Naive thymus-derived CD8-positive, alpha-beta T cell (primary cell): ENCODE data around the gene ASPSCR1. TPM values are rescaled to one million over a fixed set of nuclear protein-coding genes. Genes with fewer than 3 reads are reported as not detected.
A peak's percentile ranks its signal among the peaks of the same experiment; 100 is the strongest.

Experiments
- ATAC-seq, 2 donors: fragments of 150-1000 bp; cut with Tn5 transposase in 1 of 2; sonication (Bioruptor Pico), chemical (Tn5 transposase) in 1 of 2; 1 replicate in 1 of 2; 2 replicates in 1 of 2; pipeline ENCODE4 v1.10.0; 2021; ENCODE audit warnings: mild to moderate bottlenecking in 2 of 2, moderate library complexity in 2 of 2
- POLR2A ChIA-PET: fragments of 350-600 bp; sonication (Branson Sonifier 250); formaldehyde crosslinking; loops from one replicate; lab custom pipeline; 2021; ENCODE audit warnings: antibody characterized with exemption; lab: Charles Lee
- DNase-seq, 10 donors: peaks; one replicate each; pipeline versions ENCODE4 v3.0.0 to v3.0.0-alpha.2; 2020 to 2022
- H3K27ac Mint-ChIP-seq, 10 donors: one replicate each; pipeline ENCODE4 v1.8.0; 2020 to 2022; ENCODE audit warnings: mild to moderate bottlenecking in 10 of 10, mixed read lengths in 10 of 10, moderate library complexity in 4 of 10, inconsistent platforms in 1 of 10
- H3K27me3 Mint-ChIP-seq, 5 donors: one replicate each; pipeline ENCODE4 v1.8.0; 2021 to 2022; ENCODE audit warnings: mixed read lengths in 5 of 5
- H3K36me3 Mint-ChIP-seq, 3 donors: one replicate each; pipeline ENCODE4 v1.8.0; 2020 to 2022; ENCODE audit warnings: mixed read lengths in 3 of 3, mild to moderate bottlenecking in 2 of 3, inconsistent platforms in 1 of 3
- H3K4me1 Mint-ChIP-seq, 4 donors: one replicate each; pipeline ENCODE4 v1.8.0; 2021 to 2022; ENCODE audit warnings: mixed read lengths in 4 of 4
- H3K4me3 Mint-ChIP-seq, 10 donors: one replicate each; pipeline ENCODE4 v1.8.0; 2020 to 2022; ENCODE audit warnings: mild to moderate bottlenecking in 10 of 10, mixed read lengths in 10 of 10, moderate library complexity in 6 of 10, inconsistent platforms in 1 of 10
- H3K9me3 Mint-ChIP-seq, 9 donors: one replicate each; pipeline ENCODE4 v1.8.0; 2020 to 2022; ENCODE audit warnings: mixed read lengths in 9 of 9, mild to moderate bottlenecking in 3 of 9, inconsistent platforms in 1 of 9, moderate library complexity in 1 of 9
- polyA plus RNA-seq, 3 donors: library from polyadenylated mRNA; unstranded; fragments of 300-500 nt; fragmentation: Illumina TruSeq; gene quantifications; one replicate each; pipeline ENCODE4 v1.2.3, GENCODE V29; 2021
- total RNA-seq, 8 experiments: library from RNA in 2 of 8; stranded (reverse) in 2 of 8; gene quantifications; one replicate each; pipeline ENCODE4 v1.2.3 and lab custom pipeline; 2021 to 2026

The ASPSCR1 gene
- total and polyA plus RNA-seq, 5 experiments from 2014 or later, result 28.1 to 47.7 (median 33.4) TPM

- H3K27ac Mint-ChIP-seq, result peak overlapping the region in 5 of 10 donors; percentile 14 to 66 (median 55)
- peaks cover 0 to 8% (median 0%) of the 10 kb centered on the region in 5 donors for H3K27me3 Mint-ChIP-seq
- peaks cover 8 to 38% (median 29%) of the 10 kb centered on the region in 4 donors for H3K4me1 Mint-ChIP-seq
- DNase-seq, result peak in 1 of 10 donors; percentile 23
- no peaks in the 10 kb centered on the region for H3K9me3 Mint-ChIP-seq
- H3K36me3 Mint-ChIP-seq, result no peaks in the 10 kb centered on the region
- peak overlapping the region in 7 of 10 donors; percentile 7 to 72 (median 26) for H3K4me3 Mint-ChIP-seq
- ATAC-seq, result no peak
- POLR2A ChIA-PET, result interaction anchor here (1.1 to 3.6 kb wide), 10 partner anchors 11 to 160 kb away, joined by 3 to 54 read pairs (median 4); partner anchors contain the start of genes ARHGDIA, ASPSCR1, CENPX and DCXR
These were observed 10.8 kb upstream of the ASPSCR1 start for GRCh38 chr17:81966343-81967243.

GRCh38 chr17:81967244-81967532, 10.2 kb upstream of the ASPSCR1 start:
- peak overlapping the region in 3 of 10 donors; percentile 15 to 61 (median 29) for H3K27ac Mint-ChIP-seq
- no peak for ATAC-seq
- H3K36me3 Mint-ChIP-seq, result no peaks in the 10 kb centered on the region
- peaks cover 8 to 38% (median 29%) of the 10 kb centered on the region in 4 donors for H3K4me1 Mint-ChIP-seq
- DNase-seq, result no peak
- H3K9me3 Mint-ChIP-seq, result no peaks in the 10 kb centered on the region
- peak overlapping the region in 8 of 10 donors; percentile 18 to 77 (median 61) for H3K4me3 Mint-ChIP-seq
- H3K27me3 Mint-ChIP-seq, result peaks cover 0 to 7% (median 0%) of the 10 kb centered on the region in 5 donors
- POLR2A ChIA-PET, result interaction anchor here (1.1 to 3.6 kb wide), 12 partner anchors 11 to 160 kb away, joined by 3 to 54 read pairs (median 4); partner anchors contain the start of genes ARHGDIA, ASPSCR1, CENPX and DCXR

DNA sequence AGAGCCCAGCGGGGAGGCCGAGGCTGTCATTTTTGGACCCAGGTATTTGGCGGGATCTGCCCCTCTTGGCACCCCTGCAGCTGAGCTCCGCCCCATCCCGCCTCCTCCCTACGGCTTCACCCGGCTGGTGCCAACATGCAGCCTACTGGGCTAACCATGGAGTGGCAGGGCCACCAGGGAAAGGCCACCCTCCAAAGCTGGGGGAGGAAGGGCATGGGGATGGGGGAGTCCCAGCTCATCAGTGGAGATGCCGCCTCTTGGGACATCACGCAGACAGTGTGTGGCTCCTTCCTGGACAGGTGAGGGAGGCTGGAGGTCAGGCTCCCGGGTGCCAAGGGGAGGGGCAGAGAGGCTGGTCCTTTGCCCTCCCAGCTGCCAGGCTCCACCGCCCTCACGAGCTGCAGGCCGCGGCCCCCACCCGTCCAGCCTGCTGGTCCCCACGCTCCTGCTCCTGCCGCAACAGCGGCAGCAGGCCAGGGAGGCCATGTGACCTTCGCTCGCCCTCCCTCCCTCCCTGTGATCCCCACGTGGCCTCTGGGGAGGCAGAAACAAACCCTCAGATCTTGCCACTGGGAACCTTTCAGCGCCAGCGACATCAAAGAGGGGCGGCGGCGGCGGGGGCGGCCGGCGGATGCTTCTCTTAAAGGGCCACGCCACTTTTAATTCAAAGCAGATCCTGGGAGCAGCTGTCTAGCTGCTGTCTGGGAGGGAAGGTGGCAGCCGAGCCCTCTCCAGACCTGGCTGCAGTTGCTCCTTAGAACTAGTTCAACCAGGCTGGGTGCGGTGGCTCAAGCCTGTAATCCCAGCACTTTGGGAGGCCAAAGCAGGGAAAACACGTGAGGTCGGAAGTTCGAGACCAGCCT, 9.7 kb upstream of the ASPSCR1 start:
- H3K4me3 Mint-ChIP-seq, result peak overlapping the region; percentile 58 to 82 (median 76)
- no peaks in the 10 kb centered on the region for H3K36me3 Mint-ChIP-seq
- peak; percentile 96 to 99 for ATAC-seq
- peaks cover 8 to 38% (median 28%) of the 10 kb centered on the region in 4 donors for H3K4me1 Mint-ChIP-seq
- H3K27ac Mint-ChIP-seq, result peak overlapping the region in 9 of 10 donors; percentile 59 to 92 (median 84)
- POLR2A ChIA-PET, result interaction anchor here (1.0 to 3.6 kb wide), 14 partner anchors 8 to 224 kb away, joined by 3 to 54 read pairs (median 4); partner anchors contain the start of genes ARHGDIA, ASPSCR1, CENPX and DCXR
- H3K9me3 Mint-ChIP-seq, result peaks cover 0 to 4% (median 0%) of the 10 kb centered on the region in 9 donors
- H3K27me3 Mint-ChIP-seq, result peaks cover 0 to 4% (median 0%) of the 10 kb centered on the region in 5 donors
- DNase-seq, result peak; percentile 75 to 94 (median 86)

- no peak for ATAC-seq
- Mint-ChIP-seq H3K27me3 (peaks cover 0 to 4% (median 0%) of the 10 kb centered on the region in 5 donors), H3K9me3 (peaks cover 0 to 4% (median 0%) of the 10 kb centered on the region in 9 donors), H3K27ac (peak overlapping the region in 9 of 10 donors; percentile 59 to 92 (median 84)), H3K4me3 (peak overlapping the region; percentile 58 to 82 (median 76)), H3K36me3 (no peaks in the 10 kb centered on the region), H3K4me1 (peaks cover 8 to 38% (median 28%) of the 10 kb centered on the region in 4 donors)
- POLR2A ChIA-PET, result interaction anchor here (0.7 to 3.6 kb wide), 9 partner anchors 9 to 224 kb away, joined by 3 to 54 read pairs (median 4); partner anchors contain the start of genes ASPSCR1, CENPX, LRRC45 and MAFG
- no peak for DNase-seq
These were observed 9.1 kb upstream of the ASPSCR1 start for GRCh38 chr17:81968396-81968745.

GRCh38 chr17:81968850-81969812, 8.3 kb upstream of the ASPSCR1 start:
- peaks cover 8 to 35% (median 27%) of the 10 kb centered on the region in 4 donors for H3K4me1 Mint-ChIP-seq
- H3K36me3 Mint-ChIP-seq, result no peaks in the 10 kb centered on the region
- POLR2A ChIA-PET, result interaction anchor here (0.7 to 3.6 kb wide), 5 partner anchors 9 to 59 kb away, joined by 3 to 54 read pairs (median 13); partner anchors contain the start of genes ASPSCR1, CENPX, LRRC45 and PCYT2
- peaks cover 0 to 4% (median 0%) of the 10 kb centered on the region in 5 donors for H3K27me3 Mint-ChIP-seq
- H3K9me3 Mint-ChIP-seq, result peaks cover 0 to 4% (median 0%) of the 10 kb centered on the region in 9 donors
- ATAC-seq (no peak), DNase-seq (no peak)
- peak overlapping the region in 8 of 10 donors; percentile 11 to 89 (median 59) for H3K27ac Mint-ChIP-seq
- peak overlapping the region in 5 of 10 donors; percentile 36 to 80 (median 48) for H3K4me3 Mint-ChIP-seq

DNA sequence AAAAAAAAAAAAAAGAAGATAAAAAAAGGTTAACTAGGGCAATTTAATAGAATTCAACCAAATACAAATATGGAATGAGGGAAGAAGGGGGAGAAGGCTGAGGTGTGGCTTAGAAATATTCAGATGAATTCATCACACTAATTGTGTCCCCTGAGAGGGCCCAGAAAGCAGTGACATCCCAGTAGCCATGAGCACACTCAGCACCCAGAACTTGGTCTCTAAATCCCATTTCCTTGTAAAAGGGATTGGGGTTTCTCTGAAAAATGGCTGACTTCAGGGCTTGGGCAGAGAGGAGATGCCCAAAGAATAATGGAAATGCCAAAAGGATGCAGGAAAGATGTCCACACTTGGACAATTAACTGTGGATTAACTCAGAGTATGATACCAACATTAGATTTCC, 4.0 kb upstream of the ASPSCR1 start:
- Mint-ChIP-seq H3K27me3 (peaks cover 0 to 2% (median 0%) of the 10 kb centered on the region in 5 donors), H3K4me1 (peaks cover 9 to 27% (median 23%) of the 10 kb centered on the region in 4 donors), H3K4me3 (no peak overlapping the region), H3K9me3 (peaks cover 0 to 4% (median 0%) of the 10 kb centered on the region in 9 donors), H3K27ac (no peak overlapping the region), H3K36me3 (no peaks in the 10 kb centered on the region)
- ATAC-seq, result no peak
- DNase-seq, result no peak
- POLR2A ChIA-PET, result interaction anchor here (0.6 kb wide), 1 partner anchor 485 kb away, joined by 4 read pairs; no protein-coding TSS in a partner anchor

GRCh38 chr17:81976332-81977210, 858 bp upstream of the ASPSCR1 start:
- peak overlapping the region; percentile 92 to 97 (median 96) for H3K4me3 Mint-ChIP-seq
- ATAC-seq (peak; percentile 28 to 32), DNase-seq (peak in 4 of 10 donors; percentile 20 to 28 (median 22))
- peaks cover 14 to 43% (median 40%) of the 10 kb centered on the region in 4 donors for H3K4me1 Mint-ChIP-seq
- H3K36me3 Mint-ChIP-seq, result peaks cover 0 to 3% (median 2%) of the 10 kb centered on the region in 3 donors
- peaks cover 0 to 4% (median 0%) of the 10 kb centered on the region in 9 donors for H3K9me3 Mint-ChIP-seq
- peak overlapping the region; percentile 91 to 99 (median 97) for H3K27ac Mint-ChIP-seq
- POLR2A ChIA-PET, result interaction anchor here (0.6 to 5.4 kb wide), 14 partner anchors 9 to 738 kb away, joined by 3 to 54 read pairs (median 4); partner anchors contain the start of genes ARHGDIA, ARL16, CENPX and HGS
- peaks cover 0 to 2% (median 0%) of the 10 kb centered on the region in 5 donors for H3K27me3 Mint-ChIP-seq

DNA sequence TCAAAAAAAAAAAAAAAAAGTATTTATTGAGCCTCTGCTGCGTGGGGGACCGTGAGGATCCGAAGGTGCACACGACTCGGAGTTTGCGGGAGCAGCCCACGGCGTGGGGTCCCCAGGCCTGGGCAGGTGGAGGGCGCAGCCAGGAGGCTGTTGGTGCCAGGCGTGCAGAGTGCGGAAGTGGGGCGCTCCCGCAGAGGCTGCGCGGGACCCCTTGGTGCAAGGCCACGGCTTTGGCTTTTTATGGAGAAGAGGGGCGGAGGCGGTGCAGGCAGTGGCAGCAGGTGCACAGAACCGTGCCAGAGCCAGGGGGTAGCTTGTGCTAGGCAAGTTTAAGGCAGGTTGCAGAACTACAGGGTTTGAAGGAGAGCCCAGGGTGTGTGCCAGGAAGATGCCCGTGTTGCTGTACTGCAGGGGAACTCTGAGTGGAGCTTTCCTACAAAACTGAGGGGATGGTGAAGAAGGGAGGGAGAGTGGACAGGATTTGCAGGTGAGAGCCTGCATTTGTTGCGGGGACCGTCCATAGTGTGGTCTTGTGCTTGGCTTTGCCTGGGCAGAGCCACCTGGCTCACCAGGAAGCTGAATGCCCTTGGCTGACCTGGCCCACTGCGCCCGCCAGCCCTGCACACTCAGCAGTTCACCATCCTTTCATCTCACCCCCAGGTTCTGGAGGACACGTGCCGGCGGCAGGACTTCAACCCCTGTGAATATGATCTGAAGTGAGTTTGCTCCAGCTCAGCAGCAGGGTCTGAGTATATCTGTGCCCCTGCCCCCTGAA, 1.3 kb downstream of the ASPSCR1 start:
- peaks cover 16 to 55% (median 44%) of the 10 kb centered on the region in 4 donors for H3K4me1 Mint-ChIP-seq
- peaks cover 0 to 2% (median 0%) of the 10 kb centered on the region in 5 donors for H3K27me3 Mint-ChIP-seq
- ATAC-seq, result no peak
- H3K36me3 Mint-ChIP-seq, result peaks cover 0 to 7% (median 3%) of the 10 kb centered on the region in 3 donors
- POLR2A ChIA-PET, result interaction anchor here (0.6 to 5.4 kb wide), 4 partner anchors 11 to 1982 kb away, joined by 4 to 54 read pairs (median 8); partner anchors contain the start of genes CENPX and LRRC45
- DNase-seq, result no peak
- peak overlapping the region in 6 of 10 donors; percentile 39 to 92 (median 80) for H3K27ac Mint-ChIP-seq
- H3K9me3 Mint-ChIP-seq, result no peaks in the 10 kb centered on the region
- peak overlapping the region; percentile 64 to 96 (median 74) for H3K4me3 Mint-ChIP-seq

DNA sequence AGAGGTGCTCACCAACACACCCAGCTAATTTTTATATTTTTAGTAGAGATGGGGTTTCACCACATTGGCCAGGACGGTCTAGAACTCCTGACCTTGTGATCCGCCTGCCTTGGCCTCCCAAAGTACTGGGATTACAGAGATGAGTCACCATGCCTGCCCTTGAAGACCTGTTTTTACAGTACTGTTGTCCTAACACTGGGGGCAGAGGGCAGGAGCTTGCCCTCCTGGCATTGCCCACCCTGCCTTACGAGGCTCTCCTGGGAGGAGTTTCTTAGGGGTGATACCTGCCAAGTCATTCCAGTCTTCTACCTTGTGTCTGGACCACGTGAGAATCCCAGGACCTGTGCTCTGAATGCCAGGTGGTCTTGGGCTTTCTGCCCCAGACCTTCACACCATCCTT, 2.7 kb downstream of the ASPSCR1 start:
- Mint-ChIP-seq H3K9me3 (no peaks in the 10 kb centered on the region), H3K4me1 (peaks cover 19 to 57% (median 44%) of the 10 kb centered on the region in 4 donors), H3K27ac (peak overlapping the region in 2 of 10 donors; percentile 48 to 49), H3K4me3 (peak overlapping the region in 9 of 10 donors; percentile 28 to 96 (median 69)), H3K27me3 (no peaks in the 10 kb centered on the region), H3K36me3 (peaks cover 0 to 10% (median 10%) of the 10 kb centered on the region in 3 donors)
- POLR2A ChIA-PET, result interaction anchor here (0.7 to 5.4 kb wide), 2 partner anchors 12 to 118 kb away, joined by 3 to 54 read pairs; no protein-coding TSS in a partner anchor
- ATAC-seq (no peak), DNase-seq (no peak)
